ENCODE data around the gene VPS37B. TPM values are rescaled to one million over a fixed set of nuclear protein-coding genes. Genes with fewer than 3 reads are reported as not detected.

The VPS37B gene
- total and polyA plus RNA-seq, 10 of the 15 experiments (the other 5 are each of a cell fraction or from before 2014, with no cell fraction given) = 0.66 to 68.6 (median 39.6) TPM

- TF ChIP-seq ZNF592 (IDR thresholded peaks at IDR 0.05) (no peak), MEF2A (IDR thresholded peaks at IDR 0.05; ENCODE audit: insufficient read depth, low read depth, low read length) (no peak)
Observed at GRCh38 chr12:122823429-122823828, 72.5 kb downstream of the VPS37B start (continued).

GRCh38 chr12:122820838-122821271, 75.1 kb downstream of the VPS37B start:
- no TSS peak for BruUV-seq (replicated peaks)
- RAD21 ChIA-PET (ENCODE audit: unreplicated experiment) = no interaction called here
- SMC1A ChIA-PET (ENCODE audit: uncharacterized antibody, unreplicated experiment) = interaction anchor here (0.7 kb wide), 1 partner anchor 59 kb away, joined by 3 read pairs; no protein-coding TSS in a partner anchor
- POLR2A ChIA-PET = no interaction called here
- Histone ChIP-seq H2AFZ (ENCODE audit: control insufficient read depth, low read depth, low read length) (peak overlapping the region; percentile 6; the same call in 1 of the 2 replicates), H3K4me1 (ENCODE audit: control insufficient read depth, insufficient read depth, low read length) (peaks cover 7% of the 10 kb centered on the region), H3K27ac (ENCODE audit: control insufficient read depth, insufficient read depth) (no peak overlapping the region), H3K79me2 (ENCODE audit: control insufficient read depth, insufficient read depth, low read length) (no peaks in the 10 kb centered on the region), H3K9me3 (replicated peaks; ENCODE audit: control insufficient read depth, insufficient read depth, low read length) (no peaks in the 10 kb centered on the region), H3K9ac (ENCODE audit: control insufficient read depth, insufficient read depth, low read length) (no peak overlapping the region), H3K4me2 (ENCODE audit: control insufficient read depth, insufficient read depth) (peak overlapping the region; percentile 56; the same call in 1 of the 2 replicates), H4K20me1 (ENCODE audit: control insufficient read depth, insufficient read depth) (no peaks in the 10 kb centered on the region), H3K27me3 (replicated peaks in 1 of 2; ENCODE audit: control insufficient read depth in 2 of 2, insufficient read depth in 2 of 2, low read length in 1 of 2) (peaks cover 0 to 2% of the 10 kb centered on the region in 2 experiments; a peak in 1 of 4 replicates), H3K36me3 (ENCODE audit: control insufficient read depth in 2 of 2, insufficient read depth in 2 of 2, low read length in 1 of 2) (no peaks in the 10 kb centered on the region), H3K4me3 (0 out of 2 replicates have a peak overlapping the region, but pooled peaks have one; percentile 9)
- CTCF ChIA-PET = no interaction called here
- WGBS (ENCODE audit: insufficient coverage, insufficient replicate concordance, low lambda C conversion rate, missing lambda C conversion rate) = under 1% methylated on average over 7 of the region's 7 CpGs
- ATAC-seq (peak; percentile 91), FAIRE-seq (no peak), DNase-seq (ENCODE audit: low read depth, low spot score) (no peak)
- in situ Hi-C loops (cut with MboI) (no loop called here), intact Hi-C loops (cut with micrococcal nuclease; ENCODE audit: unreplicated experiment) (no loop called here)
- TF ChIP-seq RELB (IDR thresholded peaks at IDR 0.05; ENCODE audit: low read depth) (no peak), IKZF1 (conservative IDR thresholded peaks at IDR 0.05) (no peak), SMC3 (IDR thresholded peaks at IDR 0.05; ENCODE audit: borderline replicate concordance, low read length) (no peak), POU2F2 (IDR thresholded peaks at IDR 0.05; ENCODE audit: borderline replicate concordance, low read depth, low read length) (peak; percentile 81; the same call in 1 of the 3 replicates), ZSCAN29 (IDR thresholded peaks at IDR 0.05) (no peak), EED (IDR thresholded peaks at IDR 0.05; ENCODE audit: low read depth) (peak; percentile 28; the same call in 1 of the 2 replicates), SPI1 (IDR thresholded peaks at IDR 0.05; ENCODE audit: borderline replicate concordance, insufficient read depth, low read depth, low read length) (peak; percentile 42; the same call in 1 of the 2 replicates), IKZF2 (IDR thresholded peaks at IDR 0.05) (0 out of 4 replicates have a peak, but pooled peaks of 1 of the 2 experiments have one; percentile 19), NRF1 (conservative IDR thresholded peaks at IDR 0.05; ENCODE audit: low read depth, low read length) (no peak), ZBTB4 (CRISPR knock-in tag; IDR thresholded peaks at IDR 0.05) (no peak), RELA (IDR thresholded peaks at IDR 0.05; ENCODE audit: borderline replicate concordance, partially characterized antibody) (no peak), IRF4 (IDR thresholded peaks at IDR 0.05; ENCODE audit: low read depth, low read length) (no peak)

Data from GM12878 (cell line).